Subcutaneous abdominal adipose tissue (tissue), 5 donors: ENCODE results near the gene SAMD7.
A peak's percentile ranks its signal among the peaks of the same experiment; 100 is the strongest.

Experiments
- H3K27ac ChIP-seq: one replicate; pipeline ENCODE4 v1.7.0; 2013; ENCODE audit warnings: low read depth, mild to moderate bottlenecking, inconsistent platforms, low read length, moderate library complexity
- H3K27me3 ChIP-seq, 5 donors: one replicate each; pipeline ENCODE4 v1.7.0; 2013; ENCODE audit warnings: low read length in 5 of 5, inconsistent platforms in 1 of 5; ENCODE audit not compliant: control insufficient read depth in 5 of 5, insufficient read depth in 4 of 5
- H3K36me3 ChIP-seq, 5 donors: one replicate each; pipeline ENCODE4 v1.7.0; 2013; ENCODE audit warnings: low read length in 5 of 5; ENCODE audit not compliant: control insufficient read depth in 5 of 5, insufficient read depth in 5 of 5
- H3K4me1 ChIP-seq, 5 donors: one replicate each; pipeline ENCODE4 v1.7.0; 2013; ENCODE audit warnings: low read length in 5 of 5, mild to moderate bottlenecking in 3 of 5, moderate library complexity in 1 of 5; ENCODE audit not compliant: control insufficient read depth in 5 of 5, insufficient read depth in 5 of 5
- H3K4me3 ChIP-seq, 5 donors: one replicate each; pipeline ENCODE4 v1.7.0; 2013; ENCODE audit warnings: low read length in 5 of 5, low read depth in 1 of 5
- H3K9ac ChIP-seq, 5 donors: one replicate each; pipeline ENCODE4 v1.7.0; 2013; ENCODE audit warnings: low read length in 5 of 5, mild to moderate bottlenecking in 4 of 5, moderate library complexity in 3 of 5
- H3K9me3 ChIP-seq, 5 donors: one replicate each; pipeline ENCODE4 v1.7.0; 2013; ENCODE audit warnings: low read length in 5 of 5; ENCODE audit not compliant: control insufficient read depth in 5 of 5
- donor health status: healthy.
- donor health status: healthy.
- donor health status: healthy.
- donor health status: healthy.
- donor health status: healthy.

Gene SAMD7

GRCh38 chr3:169964176-169964575 is 52.8 kb downstream of the SAMD7 start:
- H3K4me1 ChIP-seq: peaks cover 1 to 27% (median 22%) of the 10 kb centered on the region in 5 donors
- H3K4me3 ChIP-seq: no peak overlapping the region
- H3K9ac ChIP-seq: no peak overlapping the region
- H3K36me3 ChIP-seq: no peaks in the 10 kb centered on the region
- H3K9me3 ChIP-seq: peaks cover 0 to 7% (median 0%) of the 10 kb centered on the region in 5 donors
- no peaks in the 10 kb centered on the region for H3K27me3 ChIP-seq
- H3K27ac ChIP-seq: no peak overlapping the region

GRCh38 chr3:169965562-169966427 is 54.4 kb downstream of the SAMD7 start:
- H3K27ac ChIP-seq: peak overlapping the region; percentile 87
- H3K9ac ChIP-seq: peak overlapping the region; percentile 84 to 98 (median 96)
- H3K27me3 ChIP-seq: no peaks in the 10 kb centered on the region
- peak overlapping the region; percentile 88 to 94 (median 90) for H3K4me3 ChIP-seq
- peaks cover 0 to 4% (median 0%) of the 10 kb centered on the region in 5 donors for H3K36me3 ChIP-seq
- H3K4me1 ChIP-seq: peaks cover 1 to 35% (median 27%) of the 10 kb centered on the region in 5 donors
- H3K9me3 ChIP-seq: peaks cover 0 to 7% (median 0%) of the 10 kb centered on the region in 5 donors

GRCh38 chr3:169966428-169966950 is 55.1 kb downstream of the SAMD7 start, which contains the start of gene SEC62:
Gene SEC62 (plus strand): TSS chr3:169966807. CDS start chr3:169966823, 16 bp downstream.
- Histone ChIP-seq H3K27me3 (no peaks in the 10 kb centered on the region), H3K36me3 (peaks cover 0 to 4% (median 0%) of the 10 kb centered on the region in 5 donors), H3K27ac (peak within 1 kb of the TSS; percentile 87), H3K9ac (peak within 1 kb of the TSS; percentile 87 to 98 (median 96)), H3K9me3 (peaks cover 0 to 7% (median 0%) of the 10 kb centered on the region in 5 donors), H3K4me1 (peaks cover 1 to 35% (median 30%) of the 10 kb centered on the region in 5 donors), H3K4me3 (peak within 1 kb of the TSS; percentile 88 to 98 (median 90))

GRCh38 chr3:169966951-169967915 is 55.9 kb downstream of the SAMD7 start:
- H3K27me3 ChIP-seq: no peaks in the 10 kb centered on the region
- peak overlapping the region; percentile 87 to 98 (median 96) for H3K9ac ChIP-seq

GRCh38 chr3:169968224-169968885 is 57.0 kb downstream of the SAMD7 start:
- Histone ChIP-seq H3K27ac (peak overlapping the region; percentile 87), H3K4me3 (peak overlapping the region in 1 of 5 donors; percentile 89), H3K9ac (peak overlapping the region in 3 of 5 donors; percentile 16 to 98 (median 96)), H3K27me3 (no peaks in the 10 kb centered on the region), H3K9me3 (peaks cover 0 to 7% (median 0%) of the 10 kb centered on the region in 5 donors), H3K36me3 (peaks cover 0 to 4% (median 0%) of the 10 kb centered on the region in 5 donors), H3K4me1 (peaks cover 1 to 38% (median 30%) of the 10 kb centered on the region in 5 donors)

More at GRCh38 chr3:169966951-169967915, 55.9 kb downstream of the SAMD7 start:
- peaks cover 1 to 37% (median 30%) of the 10 kb centered on the region in 5 donors for H3K4me1 ChIP-seq
- H3K36me3 ChIP-seq: peaks cover 0 to 4% (median 0%) of the 10 kb centered on the region in 5 donors
- peaks cover 0 to 7% (median 0%) of the 10 kb centered on the region in 5 donors for H3K9me3 ChIP-seq
- H3K4me3 ChIP-seq: peak overlapping the region; percentile 88 to 98 (median 90)
- peak overlapping the region; percentile 87 for H3K27ac ChIP-seq

- Histone ChIP-seq H3K36me3 (peaks cover 0 to 8% (median 0%) of the 10 kb centered on the region in 5 donors), H3K4me3 (no peak overlapping the region), H3K9ac (peak overlapping the region in 3 of 5 donors; percentile 24 to 98 (median 50)), H3K27ac (peak overlapping the region; percentile 8), H3K27me3 (no peaks in the 10 kb centered on the region), H3K9me3 (peaks cover 0 to 4% (median 0%) of the 10 kb centered on the region in 5 donors), H3K4me1 (peaks cover 1 to 38% (median 30%) of the 10 kb centered on the region in 5 donors)
Observed at GRCh38 chr3:169969174-169970095, 58.1 kb downstream of the SAMD7 start.

- Histone ChIP-seq H3K9me3 (no peaks in the 10 kb centered on the region), H3K9ac (no peak overlapping the region), H3K27me3 (no peaks in the 10 kb centered on the region), H3K36me3 (peaks cover under 1 to 10% (median 4%) of the 10 kb centered on the region in 5 donors), H3K27ac (no peak overlapping the region), H3K4me1 (peaks cover 1 to 37% (median 29%) of the 10 kb centered on the region in 5 donors), H3K4me3 (no peak overlapping the region)
Observed at GRCh38 chr3:169970847-169971246, 59.5 kb downstream of the SAMD7 start.

GRCh38 chr3:169971522-169971921 is 60.1 kb downstream of the SAMD7 start:
- Histone ChIP-seq H3K36me3 (peaks cover 4 to 12% (median 10%) of the 10 kb centered on the region in 5 donors), H3K4me1 (peaks cover 1 to 31% (median 24%) of the 10 kb centered on the region in 5 donors), H3K9me3 (no peaks in the 10 kb centered on the region), H3K27ac (no peak overlapping the region), H3K9ac (no peak overlapping the region), H3K4me3 (no peak overlapping the region), H3K27me3 (no peaks in the 10 kb centered on the region)
